ENCODE results near the gene MAP4K4.

The MAP4K4 gene

DNA sequence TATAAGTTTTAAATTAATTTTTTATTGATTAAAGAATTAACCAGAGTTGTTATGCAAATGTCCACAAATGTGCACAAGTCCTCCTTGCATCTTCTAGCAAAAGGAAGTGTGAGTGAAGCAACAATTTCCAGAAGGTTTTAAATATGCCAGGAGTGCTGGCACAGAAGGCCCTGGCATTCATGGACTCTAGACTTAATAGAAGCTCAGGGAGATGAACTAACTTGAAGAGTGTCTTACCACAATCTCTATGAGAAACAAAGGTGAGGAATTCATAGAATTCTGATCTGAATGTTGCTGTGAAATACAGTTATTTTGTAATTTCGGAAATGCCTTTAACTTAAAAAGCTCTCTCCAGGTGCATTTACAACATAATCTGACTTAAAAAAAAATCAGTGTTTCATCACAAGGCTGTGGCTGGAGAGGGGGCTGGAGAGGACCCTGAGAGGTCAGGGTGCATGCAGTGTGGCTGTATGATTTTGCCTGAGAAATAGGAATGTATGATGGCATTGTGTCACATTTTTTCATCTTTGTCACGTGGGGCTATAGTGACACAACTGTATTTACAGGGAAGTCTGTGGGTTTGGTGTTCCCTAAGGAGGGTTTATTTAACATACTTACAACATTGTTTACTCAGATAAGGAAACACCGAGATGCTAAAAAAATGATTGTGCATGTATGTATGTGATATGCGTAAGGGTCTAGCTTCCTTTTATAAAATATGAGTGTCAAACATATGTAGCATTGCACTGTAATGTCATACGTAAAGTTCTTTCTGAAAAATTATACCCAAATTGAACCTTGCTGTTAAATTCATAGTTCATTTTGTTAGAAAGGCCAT, 66.2 kb downstream of the MAP4K4 start:
- Histone ChIP-seq H2AFZ (ENCODE audit: low read depth, low read length, severe bottlenecking) (no peak overlapping the region), H3K9me2 (replicated peaks; ENCODE audit: insufficient read depth, low read length) (no peaks in the 10 kb centered on the region), H3K4me3 (ENCODE audit: insufficient read depth, low read length, poor library complexity, severe bottlenecking) (no peak overlapping the region), H3K27ac (ENCODE audit: low read depth, low read length) (no peak overlapping the region), H3K36me3 (ENCODE audit: low read length) (no peaks in the 10 kb centered on the region), H3F3A (ENCODE audit: insufficient read depth) (peaks cover 8% of the 10 kb centered on the region; the same call in 1 of the 2 replicates), H4K20me1 (ENCODE audit: low read depth, low read length) (peaks cover 14% of the 10 kb centered on the region; the same call in 1 of the 2 replicates), H3K9me3 (ENCODE audit: insufficient read depth, low read length) (no peaks in the 10 kb centered on the region), H3K27me3 (ENCODE audit: low read length) (no peaks in the 10 kb centered on the region), H3K9ac (ENCODE audit: low read length) (no peak overlapping the region), H3K79me2 (ENCODE audit: insufficient read depth, low read length) (peaks cover 92% of the 10 kb centered on the region), H3K4me2 (ENCODE audit: low read depth, low read length, poor library complexity, severe bottlenecking) (no peak overlapping the region)
- TF ChIP-seq, protein P1, sequence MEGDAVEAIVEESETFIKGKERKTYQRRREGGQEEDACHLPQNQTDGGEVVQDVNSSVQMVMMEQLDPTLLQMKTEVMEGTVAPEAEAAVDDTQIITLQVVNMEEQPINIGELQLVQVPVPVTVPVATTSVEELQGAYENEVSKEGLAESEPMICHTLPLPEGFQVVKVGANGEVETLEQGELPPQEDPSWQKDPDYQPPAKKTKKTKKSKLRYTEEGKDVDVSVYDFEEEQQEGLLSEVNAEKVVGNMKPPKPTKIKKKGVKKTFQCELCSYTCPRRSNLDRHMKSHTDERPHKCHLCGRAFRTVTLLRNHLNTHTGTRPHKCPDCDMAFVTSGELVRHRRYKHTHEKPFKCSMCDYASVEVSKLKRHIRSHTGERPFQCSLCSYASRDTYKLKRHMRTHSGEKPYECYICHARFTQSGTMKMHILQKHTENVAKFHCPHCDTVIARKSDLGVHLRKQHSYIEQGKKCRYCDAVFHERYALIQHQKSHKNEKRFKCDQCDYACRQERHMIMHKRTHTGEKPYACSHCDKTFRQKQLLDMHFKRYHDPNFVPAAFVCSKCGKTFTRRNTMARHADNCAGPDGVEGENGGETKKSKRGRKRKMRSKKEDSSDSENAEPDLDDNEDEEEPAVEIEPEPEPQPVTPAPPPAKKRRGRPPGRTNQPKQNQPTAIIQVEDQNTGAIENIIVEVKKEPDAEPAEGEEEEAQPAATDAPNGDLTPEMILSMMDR (IDR thresholded peaks at IDR 0.05; ENCODE audit: insufficient read depth, low read length, poor library complexity, severe bottlenecking): no peak
- no peak for TF ChIP-seq EZH2phosphoT487 (conservative IDR thresholded peaks at IDR 0.05; ENCODE audit: low read length)

DNA sequence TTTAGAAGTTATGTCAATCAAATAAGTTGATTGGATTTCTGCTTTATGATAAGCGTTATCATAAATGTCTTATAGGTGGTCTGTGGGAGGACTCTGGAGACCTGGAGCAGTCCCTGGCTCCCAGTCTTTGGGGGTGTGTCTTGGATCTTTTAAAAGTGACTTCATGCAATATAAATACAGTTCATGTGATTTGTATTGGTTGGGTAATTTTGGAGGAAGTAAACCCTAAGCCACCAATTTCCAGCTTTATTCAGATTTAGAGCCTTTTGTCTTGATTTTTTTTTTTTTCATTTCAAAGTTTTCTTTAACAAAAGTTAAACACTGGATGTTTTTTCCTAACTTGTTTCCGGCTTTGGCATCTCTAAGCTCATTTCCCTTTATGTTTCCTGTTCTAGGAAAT, 68.8 kb downstream of the MAP4K4 start:
- peaks cover 22% of the 10 kb centered on the region; the same call in 1 of the 2 replicates for H4K20me1 ChIP-seq (ENCODE audit: low read depth, low read length)
- no peak overlapping the region for H3K9ac ChIP-seq (ENCODE audit: low read length)
- H3K36me3 ChIP-seq (ENCODE audit: low read length): no peaks in the 10 kb centered on the region
- H3K9me3 ChIP-seq (ENCODE audit: insufficient read depth, low read length): no peaks in the 10 kb centered on the region
- peaks cover 100% of the 10 kb centered on the region for H3K79me2 ChIP-seq (ENCODE audit: insufficient read depth, low read length)
- peaks cover 8% of the 10 kb centered on the region; the same call in 1 of the 2 replicates for H3F3A ChIP-seq (ENCODE audit: insufficient read depth)
- H3K27ac ChIP-seq (ENCODE audit: low read depth, low read length): peak overlapping the region; percentile 53; the same call in 1 of the 2 replicates
- no peaks in the 10 kb centered on the region for H3K9me2 ChIP-seq (replicated peaks; ENCODE audit: insufficient read depth, low read length)
- peak overlapping the region; percentile 42 for H3K4me2 ChIP-seq (ENCODE audit: low read depth, low read length, poor library complexity, severe bottlenecking)
- H2AFZ ChIP-seq (ENCODE audit: low read depth, low read length, severe bottlenecking): no peak overlapping the region
- H3K4me3 ChIP-seq (ENCODE audit: insufficient read depth, low read length, poor library complexity, severe bottlenecking): no peak overlapping the region
- no peaks in the 10 kb centered on the region for H3K27me3 ChIP-seq (ENCODE audit: low read length)
- TF ChIP-seq, protein P1 (IDR thresholded peaks at IDR 0.05; ENCODE audit: insufficient read depth, low read length, poor library complexity, severe bottlenecking): no peak
- TF ChIP-seq EZH2phosphoT487 (conservative IDR thresholded peaks at IDR 0.05; ENCODE audit: low read length): no peak

DNA sequence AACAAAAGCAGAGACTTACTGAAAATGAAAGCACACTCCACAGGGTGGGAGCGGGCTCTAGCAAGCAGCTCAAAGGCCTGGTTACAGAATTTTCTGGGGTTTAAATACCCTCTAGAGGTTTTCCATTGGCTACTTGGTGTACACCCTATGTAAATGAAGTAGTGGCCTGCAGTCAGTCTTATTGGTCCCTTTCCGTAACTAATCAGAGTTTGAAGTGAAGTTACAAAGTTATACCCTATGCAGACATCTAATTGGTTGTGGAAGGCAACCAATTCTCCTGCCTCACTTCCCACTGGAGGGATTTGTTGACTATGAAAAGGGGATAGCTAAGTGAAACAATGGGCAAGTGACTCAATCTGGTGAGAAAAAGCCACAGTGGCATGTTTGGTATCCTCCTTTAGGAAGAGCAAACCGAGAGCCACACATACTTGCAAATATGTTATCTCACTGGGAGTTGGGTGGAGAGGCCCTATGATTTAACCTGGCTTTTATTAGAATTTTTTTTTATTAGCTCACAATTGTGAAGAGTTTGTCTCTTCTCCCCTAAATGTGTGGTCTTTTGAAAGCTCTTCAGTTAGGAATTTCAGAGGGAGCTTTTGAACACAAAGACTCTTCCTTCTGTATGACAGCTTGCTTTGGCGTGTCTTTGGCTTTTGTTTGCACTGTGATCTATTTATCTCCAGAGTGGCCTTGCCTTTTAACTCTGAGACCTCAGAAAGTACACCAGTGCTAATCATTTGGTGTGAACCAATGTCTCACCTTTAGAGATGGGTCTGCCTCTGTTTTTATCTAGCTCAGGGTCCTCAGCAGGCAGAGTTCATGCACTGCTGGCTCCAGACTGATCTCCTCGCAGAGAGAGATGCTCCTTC, 69.6 kb downstream of the MAP4K4 start:
- no peak overlapping the region for H3K4me3 ChIP-seq (ENCODE audit: insufficient read depth, low read length, poor library complexity, severe bottlenecking)
- peaks cover 28% of the 10 kb centered on the region; the same call in 1 of the 2 replicates for H4K20me1 ChIP-seq (ENCODE audit: low read depth, low read length)

More for the DNA sequence above, 69.6 kb downstream of the MAP4K4 start:
- Histone ChIP-seq H3K9me3 (ENCODE audit: insufficient read depth, low read length) (no peaks in the 10 kb centered on the region), H3K79me2 (ENCODE audit: insufficient read depth, low read length) (peaks cover 100% of the 10 kb centered on the region), H3K4me2 (ENCODE audit: low read depth, low read length, poor library complexity, severe bottlenecking) (peak overlapping the region; percentile 42), H3K9me2 (replicated peaks; ENCODE audit: insufficient read depth, low read length) (no peaks in the 10 kb centered on the region), H3F3A (ENCODE audit: insufficient read depth) (peaks cover 8% of the 10 kb centered on the region; the same call in 1 of the 2 replicates), H3K27me3 (ENCODE audit: low read length) (no peaks in the 10 kb centered on the region), H3K9ac (ENCODE audit: low read length) (peak overlapping the region; percentile 2; the same call in 1 of the 2 replicates), H2AFZ (ENCODE audit: low read depth, low read length, severe bottlenecking) (no peak overlapping the region), H3K27ac (ENCODE audit: low read depth, low read length) (peak overlapping the region; percentile 53), H3K36me3 (ENCODE audit: low read length) (no peaks in the 10 kb centered on the region)
- TF ChIP-seq EZH2phosphoT487 (conservative IDR thresholded peaks at IDR 0.05; ENCODE audit: low read length): no peak
- TF ChIP-seq, protein P1 (IDR thresholded peaks at IDR 0.05; ENCODE audit: insufficient read depth, low read length, poor library complexity, severe bottlenecking): no peak
